ENCODE measurements around the gene SLC25A47. TPM values are rescaled to one million over a fixed set of nuclear protein-coding genes. Genes with fewer than 3 reads are reported as not detected.

SLC25A47 gene
- total and polyA plus RNA-seq, 2 donors (not counting 3 experiments of a cell fraction or from before 2014, with no cell fraction given), result not detected

- TF ChIP-seq CTCF (IDR thresholded peaks at IDR 0.05; ENCODE audit: extremely low read depth in 1 of 2, insufficient read depth in 1 of 2, low read depth in 1 of 2, low read length in 2 of 2), result no peak
- TF ChIP-seq POLR2A (IDR thresholded peaks at IDR 0.05; ENCODE audit: low read depth, low read length), result no peak
- TF ChIP-seq POLR2AphosphoS5 (IDR thresholded peaks at IDR 0.05; ENCODE audit: insufficient read depth, low read depth, low read length), result no peak
- TF ChIP-seq EZH2 (IDR thresholded peaks at IDR 0.05; ENCODE audit: borderline replicate concordance, low read depth, low read length, severe bottlenecking), result no peak
- Histone ChIP-seq H3K79me2 (ENCODE audit: control insufficient read depth, insufficient read depth, low read length) (peaks cover 3% of the 10 kb centered on the region), H3K4me2 (ENCODE audit: insufficient read depth, low read length) (no peak overlapping the region), H3K9me1 (replicated peaks; ENCODE audit: control insufficient read depth, extremely low read depth, insufficient read depth, low read length) (no peaks in the 10 kb centered on the region), H2AFZ (ENCODE audit: low read depth, low read length) (no peak overlapping the region), H3K36me3 (ENCODE audit: control insufficient read depth in 2 of 2, extremely low read depth in 1 of 2, insufficient read depth in 2 of 2, low read length in 2 of 2) (peaks cover 0 to 31% of the 10 kb centered on the region in 2 experiments), H3K4me1 (ENCODE audit: control insufficient read depth, extremely low read depth, insufficient read depth, low read length) (no peaks in the 10 kb centered on the region), H3K4me3 (replicated peaks in 1 of 3; ENCODE audit: insufficient read depth in 1 of 3, low read depth in 1 of 3, low read length in 3 of 3) (no peak overlapping the region), H3K27me3 (ENCODE audit: control insufficient read depth in 2 of 2, insufficient read depth in 2 of 2, low read length in 2 of 2) (no peaks in the 10 kb centered on the region), H3K27ac (ENCODE audit: insufficient read depth, low read depth, low read length) (no peak overlapping the region), H3K9me3 (replicated peaks; ENCODE audit: control insufficient read depth, insufficient read depth, low read length) (no peaks in the 10 kb centered on the region), H4K20me1 (replicated peaks; ENCODE audit: control insufficient read depth, extremely low read depth, insufficient read depth, low read length) (no peaks in the 10 kb centered on the region), H3K9ac (replicated peaks; ENCODE audit: extremely low read depth, insufficient read depth, low read length) (no peak overlapping the region)
- intact Hi-C loops (cut with micrococcal nuclease), result no loop called here
- dilution Hi-C loops (cut with MboI; ENCODE audit: extremely low pct_ligation_motif_present, low sequenced_read_pairs), result no loop called here
- BruUV-seq (replicated peaks), result no TSS peak
- FAIRE-seq (no peak), DNase-seq (ENCODE audit: low read depth, low spot score) (no peak)
- ChIA-PET CTCF (no interaction called here), POLR2A (no interaction called here)
These were observed 23.9 kb upstream of the SLC25A47 start for GRCh38 chr14:100299238-100299560.

- H3K36me3 ChIP-seq (ENCODE audit: control insufficient read depth in 2 of 2, extremely low read depth in 1 of 2, insufficient read depth in 2 of 2, low read length in 2 of 2), result peaks cover 0 to 16% of the 10 kb centered on the region in 2 experiments
- peaks cover 10% of the 10 kb centered on the region for H3K79me2 ChIP-seq (ENCODE audit: control insufficient read depth, insufficient read depth, low read length)
- dilution Hi-C loops (cut with MboI; ENCODE audit: extremely low pct_ligation_motif_present, low sequenced_read_pairs) (no loop called here), intact Hi-C loops (cut with micrococcal nuclease) (loop anchor here (1.0 to 10.0 kb wide), 3 partner anchors 62 to 352 kb away; no protein-coding TSS in a partner anchor)
- TF ChIP-seq MYC (IDR thresholded peaks at IDR 0.05; ENCODE audit: low read depth, low read length) (no peak), POLR2A (IDR thresholded peaks at IDR 0.05; ENCODE audit: low read depth, low read length) (no peak), POLR2AphosphoS5 (IDR thresholded peaks at IDR 0.05; ENCODE audit: insufficient read depth, low read depth, low read length) (no peak), MAX (IDR thresholded peaks at IDR 0.05; ENCODE audit: insufficient read depth, insufficient read length) (no peak), GATA2 (IDR thresholded peaks at IDR 0.05; ENCODE audit: insufficient read depth, insufficient read length, low read depth, low read length) (no peak), CTCF (IDR thresholded peaks at IDR 0.05; ENCODE audit: extremely low read depth in 1 of 2, insufficient read depth in 1 of 2, low read depth in 1 of 2, low read length in 2 of 2) (no peak), JUN (IDR thresholded peaks at IDR 0.05; ENCODE audit: borderline replicate concordance, insufficient read depth, insufficient read length, low read depth) (no peak), FOS (IDR thresholded peaks at IDR 0.05; ENCODE audit: borderline replicate concordance, insufficient read depth, low read length) (no peak), EZH2 (IDR thresholded peaks at IDR 0.05; ENCODE audit: borderline replicate concordance, low read depth, low read length, severe bottlenecking) (no peak)
- DNase-seq (ENCODE audit: low read depth, low spot score) (no peak), FAIRE-seq (no peak)
- no peak overlapping the region for H3K4me2 ChIP-seq (ENCODE audit: insufficient read depth, low read length)
- no peaks in the 10 kb centered on the region for H3K27me3 ChIP-seq (ENCODE audit: control insufficient read depth in 2 of 2, insufficient read depth in 2 of 2, low read length in 2 of 2)
- H3K27ac ChIP-seq (ENCODE audit: insufficient read depth, low read depth, low read length), result no peak overlapping the region
- no peak overlapping the region for H3K9ac ChIP-seq (replicated peaks; ENCODE audit: extremely low read depth, insufficient read depth, low read length)
- H3K4me3 ChIP-seq (replicated peaks in 1 of 3; ENCODE audit: insufficient read depth in 1 of 3, low read depth in 1 of 3, low read length in 3 of 3), result no peak overlapping the region
- ChIA-PET CTCF (interaction anchor here (0.9 to 1.8 kb wide), 7 partner anchors 10 to 75 kb away, joined by 3 to 16 read pairs (median 4); partner anchors contain the start of gene WDR25), POLR2A (interaction anchor here (0.7 kb wide), 1 partner anchor 39 kb away, joined by 5 read pairs; no protein-coding TSS in a partner anchor)
- H3K9me3 ChIP-seq (replicated peaks; ENCODE audit: control insufficient read depth, insufficient read depth, low read length), result no peaks in the 10 kb centered on the region
- H3K4me1 ChIP-seq (ENCODE audit: control insufficient read depth, extremely low read depth, insufficient read depth, low read length), result peaks cover 6% of the 10 kb centered on the region
- H4K20me1 ChIP-seq (replicated peaks; ENCODE audit: control insufficient read depth, extremely low read depth, insufficient read depth, low read length), result no peaks in the 10 kb centered on the region
- no TSS peak for BruUV-seq (replicated peaks)
- no peaks in the 10 kb centered on the region for H3K9me1 ChIP-seq (replicated peaks; ENCODE audit: control insufficient read depth, extremely low read depth, insufficient read depth, low read length)
- H2AFZ ChIP-seq (ENCODE audit: low read depth, low read length), result no peak overlapping the region
These were observed 20.5 kb upstream of the SLC25A47 start for GRCh38 chr14:100302616-100303015.
